HG03571 (cell line): ENCODE measurements around the gene AARS2.

ENCODE experiments used
- ATAC-seq: cut with Tn5 transposase; IDR thresholded peaks from one replicate; pipeline ENCODE4 v1.9.1; 2021; ENCODE audit not compliant: unreplicated experiment

The AARS2 gene

GRCh38 chr6:44263354-44264100 is 49.6 kb downstream of the AARS2 start:
- ATAC-seq = no peak

DNA sequence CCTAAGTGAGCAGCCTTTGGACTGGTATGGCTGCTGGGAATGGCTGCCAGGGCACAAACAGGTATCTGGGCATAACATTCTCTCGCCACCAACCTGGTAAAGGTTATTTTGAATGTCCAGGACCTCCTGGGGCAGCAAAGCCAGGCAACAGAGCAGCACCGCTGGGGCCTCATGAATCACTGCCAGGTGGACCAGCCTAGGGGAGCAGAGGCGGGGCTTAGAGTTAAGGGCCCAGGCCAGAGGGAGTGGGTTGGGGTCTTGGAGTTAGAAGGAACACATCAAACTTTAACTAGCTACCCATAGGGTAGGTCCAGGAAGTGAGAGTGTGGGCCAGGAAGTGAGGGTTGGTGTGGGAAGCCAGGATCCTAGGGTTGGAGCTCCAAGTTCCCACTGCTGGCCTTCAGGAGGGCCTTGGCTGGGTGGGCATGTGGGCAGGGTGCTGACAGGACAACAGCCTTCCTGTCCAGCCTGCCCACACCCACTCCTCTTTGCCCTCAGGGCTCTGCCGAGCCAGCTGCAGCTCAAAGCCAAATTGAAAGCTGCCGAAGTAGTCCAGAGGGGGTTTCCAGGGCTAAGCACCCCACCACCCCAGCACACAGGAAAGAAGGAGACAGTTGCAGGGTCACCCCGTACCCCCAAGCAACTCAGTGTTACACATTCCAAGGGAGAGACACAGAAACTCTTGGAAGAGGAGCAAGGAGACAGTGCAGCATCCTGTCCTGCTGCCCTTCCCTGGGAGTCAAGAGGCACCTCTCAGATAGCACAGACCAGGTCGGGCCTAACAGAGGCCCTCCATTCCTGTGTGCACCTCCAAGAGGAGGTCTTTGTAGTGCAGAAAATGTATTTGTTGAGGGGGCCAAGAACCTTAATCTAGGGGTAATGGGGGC is 50.4 kb downstream of the AARS2 start:
- no peak for ATAC-seq

GRCh38 chr6:44261581-44261980 is 51.6 kb downstream of the AARS2 start:
- no peak for ATAC-seq

DNA sequence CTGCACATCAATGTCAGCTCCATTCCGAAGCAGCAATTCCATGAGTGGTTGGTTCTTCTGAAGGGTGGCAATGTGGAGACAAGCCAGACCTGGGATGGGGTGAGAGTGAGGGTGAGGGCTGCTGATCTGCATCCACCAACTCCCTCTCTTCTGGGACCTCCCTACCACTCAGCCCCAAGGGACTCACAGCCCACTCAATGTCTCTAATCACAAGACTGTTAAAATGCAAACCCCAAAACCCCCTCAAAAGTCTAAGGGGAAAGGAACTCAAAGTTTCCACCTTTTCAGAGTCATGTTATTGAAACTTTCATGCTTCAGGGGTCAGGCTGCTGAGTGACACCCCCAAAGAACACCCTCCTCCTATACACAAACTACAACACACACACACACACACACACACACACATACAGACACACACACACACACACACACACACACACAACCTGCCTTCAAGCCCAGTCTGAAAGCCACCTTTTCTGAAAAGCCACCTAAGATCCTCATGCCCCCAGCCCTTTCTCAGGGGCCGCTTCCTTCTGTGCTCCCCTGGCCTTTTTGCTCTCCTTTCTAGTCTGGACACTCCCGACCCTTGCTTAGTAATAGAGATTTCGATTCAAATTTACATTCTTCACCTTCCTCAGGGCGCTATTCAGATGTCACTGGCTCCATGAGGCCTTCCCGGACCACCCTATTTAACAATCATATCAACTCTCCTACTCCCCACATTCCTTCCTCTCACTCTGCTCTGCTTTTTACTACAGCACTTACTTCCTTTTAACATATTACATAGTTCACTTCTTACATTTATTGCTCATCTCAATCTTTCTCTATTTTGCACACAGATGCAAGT is 52.5 kb downstream of the AARS2 start:
- no peak for ATAC-seq

DNA sequence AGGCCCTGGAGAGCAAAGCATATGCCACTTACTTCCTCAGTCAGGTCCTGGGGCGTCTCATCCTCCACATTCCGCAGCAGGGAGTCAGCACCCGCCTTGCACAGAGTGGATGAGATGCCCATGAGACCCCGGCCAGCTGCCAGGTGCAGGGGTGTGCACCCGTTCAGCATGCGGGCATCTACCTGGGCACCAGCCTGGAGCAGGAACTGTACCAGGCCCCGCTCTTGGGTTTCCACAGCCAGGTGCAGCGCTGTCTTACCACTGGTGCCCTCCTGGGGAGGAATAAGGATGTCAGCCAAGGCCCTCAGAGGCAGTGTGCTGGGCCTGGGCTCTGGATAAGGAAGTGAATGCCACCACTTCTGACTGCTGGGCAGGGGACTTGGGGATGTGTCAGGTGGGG is 53.1 kb downstream of the AARS2 start:
- no peak for ATAC-seq

GRCh38 chr6:44258921-44259320 is 54.2 kb downstream of the AARS2 start:
- ATAC-seq = no peak

GRCh38 chr6:44258325-44258863 is 54.8 kb downstream of the AARS2 start:
- ATAC-seq = no peak

GRCh38 chr6:44257753-44258324 is 55.3 kb downstream of the AARS2 start:
- ATAC-seq = peak; percentile 22

DNA sequence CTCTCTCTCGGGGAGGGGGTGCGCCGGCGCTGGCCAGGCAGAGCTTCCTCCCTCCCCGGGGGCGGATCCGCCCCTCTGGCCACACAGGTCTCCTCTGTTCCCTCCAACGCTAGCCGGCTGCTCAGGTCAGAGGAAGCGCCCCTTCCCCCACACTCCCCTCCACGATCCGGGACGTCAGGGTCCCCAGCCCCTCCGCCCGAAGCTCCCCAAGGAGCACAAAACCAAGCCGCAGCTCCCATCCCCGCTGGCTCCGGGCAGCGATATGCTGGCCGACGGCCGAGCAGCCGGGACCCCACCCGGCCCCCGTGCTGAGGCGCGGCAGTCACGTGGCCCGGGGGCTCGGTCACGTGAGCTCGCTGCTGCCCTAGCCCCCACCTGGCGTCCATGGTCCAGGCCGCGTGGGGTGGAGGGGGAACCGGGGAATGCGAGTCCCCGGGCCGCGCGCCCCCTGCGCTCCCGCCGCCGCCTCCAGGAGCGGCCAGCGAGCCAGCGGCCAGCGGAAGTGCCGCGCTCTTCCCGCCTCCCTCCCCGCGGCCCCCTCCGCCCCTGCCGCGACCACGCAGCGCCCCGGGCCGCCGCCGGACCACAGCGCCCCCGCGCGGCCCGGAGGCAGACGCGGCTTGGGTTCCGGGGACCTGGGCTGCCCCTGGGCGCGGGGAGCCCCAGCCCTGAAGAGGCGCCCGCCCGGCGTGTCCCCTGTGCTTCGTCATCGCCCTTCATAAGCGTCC is 56.0 kb downstream of the AARS2 start, which contains the start of gene SLC35B2:
Gene SLC35B2 (minus strand): TSS at position 504 of the 728 bp plus-strand sequence. CDS start 118 bp downstream, at position 386.
- peak; percentile 45 for ATAC-seq

DNA sequence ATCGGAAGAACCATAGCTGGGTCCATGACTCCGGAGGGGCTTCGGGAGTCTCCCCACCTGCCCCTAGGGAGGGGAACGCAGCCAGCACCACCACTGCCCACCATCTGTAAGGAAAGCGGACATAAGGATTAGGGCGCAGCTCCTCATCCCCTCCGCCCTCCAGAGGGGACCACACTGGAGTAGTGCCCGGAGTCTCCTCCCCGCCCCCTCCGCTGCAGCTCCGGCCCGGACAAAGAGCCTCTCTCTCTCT is 56.4 kb downstream of the AARS2 start:
- no peak for ATAC-seq

GRCh38 chr6:44255871-44256774 is 57.0 kb downstream of the AARS2 start:
- no peak for ATAC-seq

DNA sequence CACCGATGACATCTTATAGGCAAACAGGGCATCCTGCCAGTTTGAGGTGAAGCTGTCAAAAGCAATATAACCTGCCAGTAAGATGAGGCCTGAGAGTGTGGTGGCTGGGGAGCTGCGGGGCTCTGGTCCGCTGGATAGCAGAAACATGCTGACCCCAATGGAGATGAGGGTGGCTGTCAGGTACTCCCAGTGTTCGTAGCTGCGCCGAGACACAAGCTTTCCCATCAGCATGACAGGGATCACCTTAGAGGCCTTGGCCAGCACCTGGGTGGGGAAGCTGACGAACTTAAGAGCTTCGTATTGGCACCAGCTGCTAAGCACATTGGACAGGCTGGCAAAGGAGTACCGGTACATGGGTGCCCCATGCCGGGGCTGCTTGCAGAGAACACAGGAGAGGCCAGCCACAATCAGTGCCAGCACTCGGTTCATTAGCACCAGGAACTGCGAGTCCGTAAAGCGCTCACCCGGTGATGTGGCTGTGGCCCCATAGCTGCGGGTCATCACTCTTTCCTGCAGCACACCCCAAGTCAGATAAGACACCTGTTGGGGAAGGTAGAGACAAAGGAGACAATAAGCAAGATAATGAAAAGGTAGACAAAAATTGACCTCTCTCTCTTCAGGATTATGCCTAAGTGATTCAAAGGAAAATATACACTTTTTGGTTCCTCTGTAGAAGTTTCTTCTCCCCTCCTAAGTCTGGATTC is 57.9 kb downstream of the AARS2 start:
- ATAC-seq = no peak

DNA sequence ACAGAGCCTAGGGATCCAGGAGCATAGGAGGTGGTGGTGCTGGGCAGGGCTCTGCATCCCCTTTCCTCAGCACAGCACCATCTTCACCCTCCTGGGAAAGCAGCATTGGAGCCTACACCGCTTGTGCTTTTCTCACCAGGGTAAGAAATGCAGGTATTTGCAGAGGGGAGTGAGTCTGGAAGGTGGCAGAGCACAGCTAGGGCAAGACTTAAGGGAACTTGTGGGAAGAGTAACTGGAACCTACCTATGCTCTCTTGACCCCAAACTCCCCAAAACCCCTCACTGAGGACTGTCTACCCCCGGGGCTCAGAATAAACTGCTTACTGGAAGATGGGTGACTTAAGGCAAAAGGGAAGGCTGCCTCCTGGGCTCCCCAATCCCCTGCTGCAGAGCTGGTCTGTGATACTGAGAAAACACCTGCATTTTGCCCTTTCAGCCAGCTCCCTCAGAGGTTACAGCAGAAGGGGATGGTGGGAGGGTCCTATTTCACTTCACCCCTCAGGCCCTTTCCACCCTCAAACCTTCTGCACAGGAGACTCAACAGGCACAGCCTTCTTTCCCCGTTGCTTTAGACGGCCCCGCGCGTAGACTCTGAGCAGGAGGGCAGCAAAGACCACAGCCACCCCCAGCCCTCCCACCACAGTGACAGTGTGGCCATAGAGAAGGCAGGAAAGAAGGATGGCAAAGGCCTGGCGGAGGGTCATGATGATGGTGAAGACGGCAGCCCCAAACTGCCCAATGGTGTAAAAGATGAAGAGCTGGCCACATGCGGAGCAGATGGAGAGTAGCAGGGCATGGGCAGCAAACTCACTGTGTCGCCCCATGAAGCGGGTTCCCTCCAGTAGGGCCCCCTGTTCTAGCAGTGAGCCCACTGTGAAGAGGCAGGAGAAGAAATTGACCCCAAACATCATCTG is 58.7 kb downstream of the AARS2 start:
- ATAC-seq = no peak

GRCh38 chr6:44253307-44254101 is 59.6 kb downstream of the AARS2 start:
- no peak for ATAC-seq

DNA sequence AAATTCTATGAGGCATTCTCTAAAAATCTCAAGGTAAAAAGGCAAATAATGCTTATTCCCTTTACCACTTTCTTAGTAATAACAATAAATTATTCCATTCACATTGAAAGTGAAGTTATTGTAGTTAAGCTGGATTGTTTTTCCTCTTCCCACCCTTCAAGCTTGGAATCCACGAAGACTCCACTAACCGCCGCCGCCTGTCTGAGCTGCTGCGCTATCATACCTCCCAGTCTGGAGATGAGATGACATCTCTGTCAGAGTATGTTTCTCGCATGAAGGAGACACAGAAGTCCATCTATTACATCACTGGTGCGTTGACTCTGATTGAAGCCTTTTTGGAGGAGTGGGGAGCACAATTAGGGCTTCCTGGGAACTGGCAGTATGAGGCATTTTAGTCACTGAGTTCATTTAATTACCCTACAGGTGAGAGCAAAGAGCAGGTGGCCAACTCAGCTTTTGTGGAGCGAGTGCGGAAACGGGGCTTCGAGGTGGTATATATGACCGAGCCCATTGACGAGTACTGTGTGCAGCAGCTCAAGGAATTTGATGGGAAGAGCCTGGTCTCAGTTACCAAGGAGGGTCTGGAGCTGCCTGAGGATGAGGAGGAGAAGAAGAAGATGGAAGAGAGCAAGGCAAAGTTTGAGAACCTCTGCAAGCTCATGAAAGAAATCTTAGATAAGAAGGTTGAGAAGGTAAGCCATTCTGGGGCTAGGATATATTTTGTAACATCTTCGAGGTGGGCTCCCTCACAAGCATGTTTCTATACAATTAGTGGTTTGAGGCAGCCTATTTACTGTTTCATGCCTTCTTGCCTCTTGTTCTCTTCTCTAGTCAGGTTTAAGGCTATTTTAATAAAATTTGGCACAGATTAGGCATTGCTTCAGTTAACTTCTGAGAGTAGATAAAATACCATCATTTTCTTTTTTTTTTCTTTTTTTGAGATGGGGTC is 61.3 kb downstream of the AARS2 start:
- ATAC-seq = no peak

- ATAC-seq = no peak
These were observed 62.4 kb downstream of the AARS2 start for GRCh38 chr6:44250718-44251123.
